SIG-M5 (cell line): ENCODE measurements around the gene ATP9B.

Source experiments
- DNase-seq: peaks from one replicate; lab custom pipeline; 2025; lab: John Stamatoyannopoulos, UW

The ATP9B gene, protein sequence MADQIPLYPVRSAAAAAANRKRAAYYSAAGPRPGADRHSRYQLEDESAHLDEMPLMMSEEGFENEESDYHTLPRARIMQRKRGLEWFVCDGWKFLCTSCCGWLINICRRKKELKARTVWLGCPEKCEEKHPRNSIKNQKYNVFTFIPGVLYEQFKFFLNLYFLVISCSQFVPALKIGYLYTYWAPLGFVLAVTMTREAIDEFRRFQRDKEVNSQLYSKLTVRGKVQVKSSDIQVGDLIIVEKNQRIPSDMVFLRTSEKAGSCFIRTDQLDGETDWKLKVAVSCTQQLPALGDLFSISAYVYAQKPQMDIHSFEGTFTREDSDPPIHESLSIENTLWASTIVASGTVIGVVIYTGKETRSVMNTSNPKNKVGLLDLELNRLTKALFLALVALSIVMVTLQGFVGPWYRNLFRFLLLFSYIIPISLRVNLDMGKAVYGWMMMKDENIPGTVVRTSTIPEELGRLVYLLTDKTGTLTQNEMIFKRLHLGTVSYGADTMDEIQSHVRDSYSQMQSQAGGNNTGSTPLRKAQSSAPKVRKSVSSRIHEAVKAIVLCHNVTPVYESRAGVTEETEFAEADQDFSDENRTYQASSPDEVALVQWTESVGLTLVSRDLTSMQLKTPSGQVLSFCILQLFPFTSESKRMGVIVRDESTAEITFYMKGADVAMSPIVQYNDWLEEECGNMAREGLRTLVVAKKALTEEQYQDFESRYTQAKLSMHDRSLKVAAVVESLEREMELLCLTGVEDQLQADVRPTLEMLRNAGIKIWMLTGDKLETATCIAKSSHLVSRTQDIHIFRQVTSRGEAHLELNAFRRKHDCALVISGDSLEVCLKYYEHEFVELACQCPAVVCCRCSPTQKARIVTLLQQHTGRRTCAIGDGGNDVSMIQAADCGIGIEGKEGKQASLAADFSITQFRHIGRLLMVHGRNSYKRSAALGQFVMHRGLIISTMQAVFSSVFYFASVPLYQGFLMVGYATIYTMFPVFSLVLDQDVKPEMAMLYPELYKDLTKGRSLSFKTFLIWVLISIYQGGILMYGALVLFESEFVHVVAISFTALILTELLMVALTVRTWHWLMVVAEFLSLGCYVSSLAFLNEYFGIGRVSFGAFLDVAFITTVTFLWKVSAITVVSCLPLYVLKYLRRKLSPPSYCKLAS

DNA sequence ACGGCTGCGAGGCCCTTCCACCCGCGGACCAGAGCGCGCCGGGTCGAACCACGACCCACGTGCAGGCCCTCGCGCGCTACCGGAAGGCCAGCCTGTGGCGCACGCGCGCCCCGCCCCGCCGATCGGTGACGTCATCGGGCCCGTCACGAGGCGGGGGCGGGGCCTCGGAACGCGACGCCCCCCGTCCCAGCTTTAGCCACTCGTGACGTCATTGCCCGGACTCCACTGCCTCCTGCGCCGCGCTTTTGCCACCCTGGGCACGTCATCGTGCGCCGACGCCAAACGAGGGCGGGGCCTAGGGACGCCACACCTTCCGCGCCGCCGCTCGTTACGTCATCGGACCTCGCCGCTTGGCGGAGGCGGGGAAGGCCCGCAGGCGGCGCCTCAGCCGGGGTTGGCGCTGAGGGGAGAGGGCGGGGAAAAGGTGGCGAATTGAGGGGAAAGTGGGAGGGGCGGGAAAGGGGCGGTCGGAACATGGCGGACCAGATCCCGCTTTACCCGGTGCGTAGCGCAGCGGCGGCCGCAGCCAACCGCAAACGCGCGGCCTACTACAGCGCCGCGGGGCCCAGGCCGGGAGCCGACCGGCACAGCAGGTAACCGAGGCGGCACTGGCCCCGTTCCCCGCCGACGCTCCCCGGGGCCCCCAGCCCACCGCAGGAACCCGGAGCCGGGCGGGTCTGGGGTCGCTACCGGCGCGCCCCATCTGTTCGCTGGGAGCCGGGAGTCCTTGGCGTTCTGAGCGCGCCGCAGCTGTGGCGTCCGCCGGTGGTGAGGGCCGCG lies at the start of gene ATP9B:
Gene ATP9B, plus strand, starts transcription at position 458 of the 780 bp plus-strand sequence. Its CDS starts 17 bp downstream, at position 475.
- peak; percentile 18 for DNase-seq

DNA sequence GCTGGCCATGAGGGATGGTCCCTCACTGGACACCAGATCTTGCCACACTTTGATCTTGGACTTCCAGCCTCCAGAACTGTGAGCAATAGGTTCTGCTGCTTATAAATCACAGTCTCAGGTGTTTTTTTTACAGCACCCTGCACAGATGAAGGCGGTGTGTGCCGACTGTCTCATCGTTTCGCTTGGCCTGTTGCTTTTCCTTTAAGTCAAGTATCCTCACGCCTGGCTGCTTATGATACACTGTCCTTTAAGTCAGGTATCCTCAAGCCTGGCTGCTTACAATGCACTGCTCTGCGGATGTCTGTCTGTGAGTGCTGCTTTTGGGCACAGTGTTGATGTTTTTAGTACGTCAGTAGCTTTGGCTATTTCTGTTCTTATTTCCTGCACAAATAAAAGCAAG lies 49.3 kb upstream of the ATP9B start:
- DNase-seq, result no peak

DNA sequence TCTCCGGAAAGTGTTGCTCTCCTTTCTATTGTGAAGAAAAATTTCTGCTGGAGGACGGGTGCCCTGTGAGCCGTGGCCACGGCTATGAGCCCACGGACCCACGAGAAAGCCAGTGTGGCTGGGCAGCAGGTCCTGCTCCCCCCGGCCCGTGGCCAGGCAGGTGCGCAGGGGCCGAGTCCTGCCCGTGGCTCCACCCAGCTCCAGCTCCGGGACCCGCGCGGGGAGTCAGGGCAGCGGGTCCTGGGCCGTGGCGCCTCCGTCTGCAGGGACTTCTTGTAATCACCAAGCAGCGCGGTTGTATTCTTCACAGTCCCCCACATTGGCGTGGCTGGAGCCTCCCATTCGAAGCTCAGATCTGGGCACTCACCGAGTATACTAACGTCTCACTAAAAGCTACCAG lies 46.6 kb upstream of the ATP9B start:
- DNase-seq, result no peak

DNA sequence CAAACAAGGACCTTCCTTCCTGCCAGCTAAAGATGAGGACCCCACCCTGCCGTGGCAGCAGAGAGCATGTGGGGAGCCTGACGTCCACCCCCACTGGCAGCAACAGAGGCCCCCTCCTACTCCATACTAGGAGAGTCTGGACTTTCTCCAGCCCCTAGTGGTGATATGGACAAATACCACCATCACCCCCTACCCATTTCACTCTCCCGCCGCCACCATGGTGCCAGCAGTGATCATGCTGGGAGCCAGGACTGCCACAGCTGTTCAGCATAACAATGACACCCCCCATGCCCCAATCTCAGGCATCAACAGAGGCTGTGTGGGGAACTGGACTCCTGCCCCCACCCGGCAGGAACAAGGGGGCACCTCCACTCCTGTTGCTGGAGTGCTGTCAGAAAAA lies 42.7 kb upstream of the ATP9B start:
- no peak for DNase-seq

DNA sequence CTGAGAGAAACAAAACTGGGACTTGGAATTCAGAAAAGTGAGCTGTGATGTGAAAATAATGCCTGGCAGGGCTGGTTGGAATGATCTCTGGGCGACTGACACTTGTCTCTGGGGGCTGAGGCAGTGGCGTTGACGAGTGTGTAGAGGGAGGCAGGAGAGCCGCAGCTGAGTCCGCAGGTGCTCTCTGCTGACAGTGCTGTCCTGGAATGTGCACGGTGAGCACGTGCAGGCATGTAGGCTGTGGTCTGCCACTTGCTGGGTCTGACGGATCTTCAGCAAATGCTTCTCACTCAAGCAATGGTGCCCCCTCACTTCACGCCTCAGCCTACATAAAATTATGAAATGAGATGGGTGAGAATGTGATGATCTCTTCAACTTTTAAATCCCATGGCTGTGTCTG lies 38.5 kb upstream of the ATP9B start:
- no peak for DNase-seq

DNA sequence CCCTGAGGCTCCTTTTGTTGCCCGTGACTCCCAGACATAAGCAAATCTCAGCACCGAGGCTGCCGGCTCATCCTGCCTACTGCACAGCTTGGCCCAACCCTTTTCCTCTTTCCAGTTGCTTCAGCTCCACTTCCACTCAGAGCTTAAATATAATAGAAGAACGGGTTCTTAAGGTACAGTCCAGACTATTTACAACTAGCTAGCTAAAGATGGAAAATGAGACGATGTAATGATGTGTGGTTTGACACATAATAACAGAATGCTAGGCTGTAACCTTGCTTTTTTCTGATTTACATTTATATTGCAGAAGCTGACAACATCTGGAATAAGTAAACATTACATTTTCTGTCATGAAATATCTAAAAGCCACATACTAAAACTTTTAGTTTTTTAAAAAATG lies 26.9 kb upstream of the ATP9B start:
- no peak for DNase-seq

DNA sequence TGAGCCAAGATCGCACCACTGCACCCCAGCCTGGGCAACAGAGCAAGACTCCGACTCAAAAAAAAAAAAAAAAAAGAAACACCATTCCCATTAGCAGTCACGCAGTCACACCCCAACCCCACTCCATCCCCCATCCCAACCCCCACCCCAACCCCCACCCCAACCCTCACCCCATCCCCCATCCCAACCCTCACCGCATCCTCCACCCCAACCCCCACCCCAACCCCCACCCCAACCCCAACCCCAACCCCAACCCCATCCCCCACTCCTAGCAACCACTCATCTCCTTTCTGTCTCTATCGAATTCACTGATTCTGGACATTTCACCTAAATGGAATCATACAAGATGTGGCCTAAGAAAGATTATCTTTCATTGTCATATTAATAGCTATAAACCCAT lies 25.9 kb upstream of the ATP9B start:
- no peak for DNase-seq

DNA sequence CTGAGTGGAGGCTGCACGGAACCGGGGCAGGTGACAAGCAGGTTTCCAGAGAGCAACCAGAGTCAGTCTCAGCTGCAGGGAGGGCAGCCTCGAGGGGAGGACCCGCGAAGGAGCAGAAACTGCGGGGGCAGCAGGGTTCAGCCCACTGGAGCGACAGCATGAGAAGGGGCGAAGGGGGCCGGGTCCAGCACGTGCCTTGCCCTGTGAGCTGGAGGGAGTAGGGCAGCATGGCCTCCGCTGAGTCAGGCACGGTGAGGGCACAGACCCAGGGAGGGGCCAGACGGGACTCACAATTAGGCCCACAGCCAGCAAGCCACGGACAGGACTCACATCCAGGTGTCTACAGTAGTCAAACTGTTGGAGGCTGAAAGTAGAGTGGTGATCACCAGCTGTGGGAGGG lies 22.7 kb upstream of the ATP9B start:
- no peak for DNase-seq

DNA sequence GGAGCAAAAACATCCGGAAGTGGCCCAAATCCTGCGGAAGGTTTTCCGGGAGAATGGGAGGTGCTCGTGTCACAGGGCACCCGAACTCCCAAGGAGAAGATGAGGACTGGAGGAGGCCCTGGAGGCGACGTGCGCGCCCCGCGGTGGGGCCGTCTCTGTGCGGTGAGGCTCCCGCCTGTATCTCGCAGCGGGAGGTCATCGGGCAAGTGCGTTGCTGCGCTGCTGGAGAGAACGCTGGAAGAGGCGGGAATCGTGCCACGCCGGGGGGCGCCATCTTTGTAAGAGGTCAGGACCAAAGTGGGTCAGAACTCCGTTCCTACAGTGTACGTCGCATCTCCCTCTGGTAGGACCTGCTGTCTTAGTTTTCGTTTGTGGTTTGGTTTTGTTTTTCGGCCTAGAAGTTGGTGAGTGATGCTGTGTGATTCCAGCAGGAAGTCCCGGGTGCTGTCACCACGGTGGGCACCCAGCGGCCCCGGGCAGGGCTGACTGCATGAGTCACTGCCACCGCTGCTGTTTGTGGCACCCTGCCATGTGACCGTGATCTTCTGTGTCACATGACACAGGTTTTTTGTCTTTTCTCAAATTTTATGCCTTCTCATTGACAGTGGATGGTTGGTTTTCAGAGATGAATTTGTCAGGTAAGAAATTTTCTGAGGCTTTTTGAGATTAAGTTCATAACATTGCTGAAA lies 21.5 kb upstream of the ATP9B start:
- DNase-seq, result no peak

DNA sequence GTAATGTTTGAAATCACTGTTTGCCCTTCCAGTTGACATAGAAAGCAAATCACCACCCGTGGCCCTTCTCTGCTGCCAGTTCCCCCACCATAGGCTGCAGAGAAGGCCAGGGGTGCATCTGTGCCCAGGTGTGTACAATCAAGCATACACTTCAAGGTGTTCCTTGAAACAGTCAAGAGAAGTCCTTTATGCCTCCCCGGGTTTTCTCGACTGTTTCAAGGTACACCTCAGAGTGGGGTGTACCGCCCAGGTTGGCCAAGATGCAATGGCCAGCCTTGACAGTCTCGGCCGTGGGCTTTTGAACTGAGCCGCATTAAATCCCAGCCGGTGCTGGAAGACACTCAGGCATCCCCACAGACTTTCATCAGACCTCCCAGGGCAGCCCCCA lies 21.0 kb upstream of the ATP9B start:
- DNase-seq, result no peak

DNA sequence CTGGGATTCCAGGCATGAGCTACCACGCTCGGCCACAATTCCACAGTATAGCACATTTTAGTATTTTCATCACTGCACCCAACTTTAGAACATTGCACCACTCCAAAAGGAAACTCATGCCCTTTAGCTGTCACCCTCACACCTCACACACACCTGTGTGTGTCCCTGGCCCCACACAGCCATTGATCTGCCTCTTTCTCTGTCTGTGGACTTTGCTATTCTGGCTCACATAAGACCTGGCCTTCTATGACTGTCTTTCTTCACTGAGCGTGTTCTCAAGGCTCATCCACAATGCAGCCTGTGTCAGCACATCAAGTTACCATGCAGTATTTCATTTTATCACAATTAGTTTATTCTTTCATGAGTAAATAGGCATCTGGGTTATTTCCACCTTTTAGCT lies 19.7 kb upstream of the ATP9B start:
- no peak for DNase-seq

DNA sequence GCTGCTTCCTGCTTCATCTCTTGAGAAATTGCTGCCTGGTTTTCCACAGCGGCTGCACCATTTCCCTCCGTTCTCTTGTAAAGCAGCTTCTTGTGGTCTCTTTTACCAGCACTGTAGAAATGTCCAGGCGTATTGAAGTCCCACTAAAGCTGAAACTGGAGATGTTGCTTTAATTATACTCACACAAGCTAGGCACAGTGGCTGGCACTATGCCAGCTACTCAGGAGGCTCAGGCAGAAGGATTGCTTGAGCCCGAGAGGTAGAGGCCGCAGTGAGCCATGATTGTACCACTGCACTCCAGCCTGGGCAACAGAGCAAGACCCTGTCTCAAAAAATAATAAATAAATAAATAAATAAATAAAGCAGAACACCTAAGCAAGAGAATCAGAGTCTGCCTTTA lies 19.2 kb upstream of the ATP9B start:
- no peak for DNase-seq

DNA sequence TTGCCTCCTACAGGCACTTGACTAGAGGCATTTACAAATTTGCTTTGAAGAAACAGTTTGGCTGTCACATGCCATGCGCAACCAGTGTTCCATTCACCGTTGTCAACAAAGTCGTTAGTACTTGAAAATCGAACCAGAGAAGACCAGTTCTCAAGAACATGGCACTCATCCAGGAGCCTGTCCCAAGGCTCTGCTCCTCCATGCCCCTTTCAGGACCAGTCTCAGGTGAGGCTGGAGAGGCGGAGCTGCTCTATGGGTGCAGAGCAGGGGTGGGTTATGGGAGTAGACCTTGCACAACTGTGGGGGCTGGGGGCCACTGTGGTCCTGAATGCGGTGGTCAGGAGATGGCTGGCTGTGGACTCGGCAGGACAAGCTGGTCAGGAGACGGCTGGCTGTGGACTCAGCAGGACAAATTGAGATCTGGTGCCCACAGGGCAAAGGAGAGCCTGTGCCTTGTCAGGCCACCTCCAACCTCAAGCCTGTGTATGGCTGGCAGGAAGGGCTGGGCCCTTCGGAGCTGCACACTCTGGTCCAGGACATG lies 12.3 kb upstream of the ATP9B start:
- no peak for DNase-seq

DNA sequence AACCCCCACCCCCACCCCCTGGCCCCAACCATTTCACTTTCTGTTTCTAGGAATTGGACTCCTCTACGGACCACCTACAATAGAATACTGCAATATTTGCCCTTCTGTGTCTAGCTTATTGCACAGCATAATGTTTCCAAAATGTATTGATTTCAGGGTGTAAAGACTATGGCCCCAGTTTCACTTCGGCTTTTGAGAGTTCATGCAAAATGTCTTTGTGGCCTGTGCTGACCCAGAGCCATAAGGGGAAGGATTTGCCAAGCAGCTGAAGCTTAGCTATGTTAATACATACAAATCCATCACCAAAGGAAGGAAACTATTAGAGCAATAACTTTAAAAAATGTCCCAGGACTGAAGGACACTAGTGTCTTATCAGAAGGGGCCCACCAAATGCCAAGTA lies 11.2 kb upstream of the ATP9B start:
- no peak for DNase-seq

DNA sequence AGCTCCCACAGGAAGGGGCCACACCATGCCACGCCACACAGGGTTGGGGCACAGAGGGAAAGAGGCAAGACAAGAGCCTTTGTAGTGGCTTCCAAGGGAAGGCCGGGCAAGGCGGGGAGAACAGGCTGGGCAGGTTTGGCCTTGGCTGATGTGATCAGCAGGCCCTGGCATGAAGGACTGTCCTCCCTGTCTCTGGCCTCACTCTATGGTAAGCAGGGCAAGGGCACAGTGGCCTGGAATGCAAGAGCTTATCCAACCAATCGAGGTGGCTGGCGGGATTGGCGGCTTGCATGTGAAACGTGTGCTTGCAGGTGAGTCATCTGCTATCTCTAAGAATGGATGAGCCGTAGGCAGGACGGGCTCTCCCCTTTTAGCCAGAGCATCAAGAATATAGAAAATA lies 6.4 kb upstream of the ATP9B start:
- no peak for DNase-seq

DNA sequence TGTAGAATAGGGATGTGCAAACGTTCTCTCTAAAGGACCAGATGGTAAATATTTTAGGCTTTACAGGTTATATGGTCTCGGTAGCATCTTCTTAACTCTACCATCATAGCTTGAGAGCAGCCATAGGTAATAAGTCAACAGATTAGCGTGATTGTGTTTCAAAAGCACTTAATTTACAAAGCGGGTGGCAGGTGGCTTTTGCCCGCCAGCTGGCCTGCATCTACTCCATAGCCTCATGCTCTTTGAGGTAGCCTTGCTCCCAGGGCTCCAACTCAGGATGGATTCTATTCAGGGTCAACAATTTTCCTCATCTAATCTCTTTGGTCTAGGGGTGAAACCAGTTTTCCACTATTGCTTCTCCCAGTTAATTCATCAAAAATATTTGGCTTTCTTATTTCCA lies 5.0 kb upstream of the ATP9B start:
- DNase-seq, result no peak

DNA sequence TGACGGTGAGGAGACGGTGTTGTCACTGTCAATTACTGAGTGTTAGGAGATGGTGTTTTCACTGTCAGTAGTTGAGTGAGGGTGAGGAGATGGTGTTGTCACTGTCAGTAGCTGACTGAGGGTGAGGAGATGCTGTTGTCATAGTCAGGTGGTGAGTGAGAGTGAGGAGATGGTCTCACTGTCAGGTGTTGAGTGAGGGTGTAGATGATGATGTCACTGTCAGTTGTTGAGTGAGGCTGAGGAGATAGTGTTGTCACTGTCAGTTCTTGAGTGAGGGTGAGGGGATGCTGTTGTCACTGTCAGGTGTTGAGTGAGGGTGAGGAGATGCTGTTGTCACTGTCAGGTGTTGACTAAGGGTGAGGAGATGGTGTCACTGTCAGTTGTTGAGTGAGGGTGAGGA lies 3.4 kb upstream of the ATP9B start:
- no peak for DNase-seq

DNA sequence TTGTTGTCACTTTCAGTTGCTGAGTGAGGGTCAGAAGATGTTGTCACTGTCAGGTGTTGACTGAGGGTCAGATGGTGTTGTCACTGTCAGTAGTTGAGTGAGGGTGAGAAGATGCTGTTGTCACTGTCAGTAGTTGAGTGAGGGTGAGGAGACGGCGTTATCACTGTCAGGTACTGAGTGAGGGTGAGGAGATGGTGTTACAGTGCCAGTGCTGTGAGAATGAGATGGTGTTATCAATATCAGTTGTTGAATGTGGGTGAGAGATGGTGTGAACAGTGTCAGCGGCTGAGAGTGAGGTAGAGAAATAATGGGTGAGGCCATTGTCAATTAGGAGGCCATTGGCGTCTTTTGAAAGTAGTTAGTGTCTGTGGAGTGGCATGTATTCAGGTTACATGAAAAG lies 1.6 kb upstream of the ATP9B start:
- DNase-seq, result no peak

DNA sequence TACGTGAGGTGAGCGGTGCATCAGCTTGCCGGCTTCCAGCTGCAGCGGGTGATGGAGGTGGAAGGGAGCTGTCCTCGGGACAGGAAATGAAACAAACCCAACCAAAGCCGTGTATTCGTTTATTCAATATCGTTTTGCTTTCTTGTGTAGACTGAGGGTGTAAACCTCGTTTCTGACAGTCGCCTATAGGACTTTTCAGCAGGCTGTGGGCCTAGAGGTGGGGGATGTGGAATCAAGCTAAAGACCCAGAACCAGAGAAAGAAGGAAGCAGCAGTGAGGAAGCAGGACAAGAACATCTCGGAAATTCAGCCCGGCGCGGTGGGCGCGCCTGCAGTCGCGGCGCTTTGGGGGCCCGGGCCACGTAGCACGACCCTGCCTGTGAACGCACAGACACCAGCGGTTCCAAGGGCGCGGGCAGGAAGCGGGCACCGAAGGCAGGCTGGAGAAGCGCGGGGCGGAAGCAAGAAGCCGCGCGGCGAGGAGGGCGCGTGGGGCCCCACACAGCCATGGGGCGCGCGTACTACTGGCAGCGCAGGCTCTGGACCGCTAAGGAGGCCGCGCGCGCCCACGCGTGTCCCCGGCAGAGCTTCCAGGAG lies 755 bp upstream of the ATP9B start:
- no peak for DNase-seq

DNA sequence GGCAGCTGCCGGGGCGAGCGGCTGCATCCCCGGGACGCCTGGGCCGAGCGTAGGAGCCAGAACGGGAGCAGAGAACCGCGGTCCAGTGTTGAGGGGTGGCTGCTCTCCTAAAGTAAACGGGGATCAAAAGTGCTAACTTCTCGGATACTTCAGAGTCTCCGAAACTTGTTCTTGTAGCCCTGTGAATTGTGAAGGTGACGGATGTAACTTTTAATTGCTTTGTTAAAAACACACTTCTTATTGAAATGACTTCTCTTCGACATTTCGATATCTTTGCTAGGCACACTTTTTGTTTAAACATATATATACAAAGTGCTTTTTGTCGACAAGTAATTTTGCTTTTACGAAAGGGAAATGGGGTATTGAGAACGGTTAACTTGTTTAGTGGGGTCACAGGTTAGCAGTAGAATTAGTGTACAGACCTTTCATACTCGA lies 540 bp downstream of the ATP9B start:
- DNase-seq, result no peak

DNA sequence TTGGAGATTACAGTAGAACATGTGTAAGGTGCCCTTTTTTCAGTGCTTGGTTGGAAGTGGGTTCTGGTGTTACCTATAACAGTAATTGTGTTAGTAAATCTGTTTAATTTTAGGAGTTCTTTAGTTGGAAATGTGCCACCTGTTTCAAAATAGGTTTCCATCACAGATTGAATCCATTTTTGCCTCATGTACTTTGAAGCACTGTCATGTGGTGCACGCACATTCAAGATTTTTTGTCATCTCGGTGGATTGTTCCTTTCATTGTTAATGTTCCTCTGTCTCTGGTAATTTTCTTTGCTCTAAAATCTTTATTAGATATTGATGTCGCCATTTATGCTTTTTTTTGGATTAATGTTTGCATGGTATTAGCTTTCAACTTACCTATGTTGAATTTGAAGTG lies 1.3 kb downstream of the ATP9B start:
- DNase-seq, result no peak
